Measurements from ENCODE around the gene RIC8A. TPM values are rescaled to one million over a fixed set of nuclear protein-coding genes. Genes with fewer than 3 reads are reported as not detected.
A peak's percentile ranks its signal among the peaks of the same experiment; 100 is the strongest.
"Not testable (repeated sequence)": the region's sequence is repeated elsewhere in the genome, so short reads cannot be mapped to it uniquely, and the experiment has no call there.

The RIC8A gene
- total RNA-seq, 2 experiments from 2014 or later, result 97.6 to 125 TPM

GRCh38 chr11:236774-237767 is 29.6 kb downstream of the RIC8A start, which contains the start of gene PSMD13:
PSMD13 (plus strand) TSS chr11:236976; CDS start chr11:237050, 74 bp downstream.
- peaks cover 19% of the 10 kb centered on the region for H3K4me1 ChIP-seq (ENCODE audit: insufficient read depth, low read length, poor library complexity, severe bottlenecking)
- H3K27ac ChIP-seq (ENCODE audit: low read depth, low read length, poor library complexity, severe bottlenecking), result peak within 1 kb of the TSS; percentile 89
- peak within 1 kb of the TSS; percentile 92 for H3K4me2 ChIP-seq (ENCODE audit: low read length)
- H3K4me3 ChIP-seq (ENCODE audit: low read depth, low read length, poor library complexity, severe bottlenecking), result peak within 1 kb of the TSS; percentile 99
- peaks cover 31% of the 10 kb centered on the region for H3K36me3 ChIP-seq (ENCODE audit: insufficient read depth, low read length)
- TF ChIP-seq CTCF (conservative IDR thresholded peaks at IDR 0.05; ENCODE audit: low read length) (no peak), EZH2phosphoT487 (IDR thresholded peaks at IDR 0.05; ENCODE audit: borderline replicate concordance, low read depth, low read length) (no peak)
- intact Hi-C loops (cut with micrococcal nuclease; ENCODE audit: unreplicated experiment), result loop anchor here (1.0 kb wide), 1 partner anchor 30 kb away; the partner anchor contains the start of genes BET1L and RIC8A
- peak; percentile 89 for DNase-seq (ENCODE audit: low spot score)
- no TSS peak for BruUV-seq (replicated peaks)
- peak within 1 kb of the TSS; percentile 79 for H2AFZ ChIP-seq (ENCODE audit: low read length)
- no peaks in the 10 kb centered on the region for H3K9me3 ChIP-seq (ENCODE audit: low read length)
- CTCF ChIA-PET (ENCODE audit: unreplicated experiment), result interaction anchor here (0.6 to 1.2 kb wide), 2 partner anchors 14 to 103 kb away, joined by 3 read pairs; no protein-coding TSS in a partner anchor
- peaks cover 32% of the 10 kb centered on the region for H3K79me2 ChIP-seq (ENCODE audit: insufficient read depth, low read depth, low read length)
- peaks cover 10% of the 10 kb centered on the region; the same call in 1 of the 2 replicates for H4K20me1 ChIP-seq (ENCODE audit: insufficient read depth, low read length)
- no peaks in the 10 kb centered on the region for H3K9me2 ChIP-seq (ENCODE audit: insufficient read depth, low read length)
- POLR2A ChIA-PET, result interaction anchor here (0.8 to 2.3 kb wide), 7 partner anchors 9 to 211 kb away, joined by 3 to 9 read pairs (median 4); partner anchors contain the start of genes BET1L and RIC8A

- peaks cover 19% of the 10 kb centered on the region for H3K4me1 ChIP-seq (ENCODE audit: insufficient read depth, low read length, poor library complexity, severe bottlenecking)
- peak overlapping the region; percentile 92 for H3K4me2 ChIP-seq (ENCODE audit: low read length)
- CTCF ChIA-PET (ENCODE audit: unreplicated experiment); intact Hi-C loops (cut with micrococcal nuclease; ENCODE audit: unreplicated experiment); H3K9me3 ChIP-seq (ENCODE audit: low read length); H3K9me2 ChIP-seq (ENCODE audit: insufficient read depth, low read length); DNase-seq (ENCODE audit: low spot score); H3K27ac ChIP-seq (ENCODE audit: low read depth, low read length, poor library complexity, severe bottlenecking); BruUV-seq (replicated peaks); H2AFZ ChIP-seq (ENCODE audit: low read length): not testable (repeated sequence)
- H3K36me3 ChIP-seq (ENCODE audit: insufficient read depth, low read length), result peaks cover 42% of the 10 kb centered on the region
- H3K79me2 ChIP-seq (ENCODE audit: insufficient read depth, low read depth, low read length), result peaks cover 32% of the 10 kb centered on the region
- TF ChIP-seq CTCF (conservative IDR thresholded peaks at IDR 0.05; ENCODE audit: low read length), result peak; percentile 27; the same call in 1 of the 2 replicates
- peaks cover 10% of the 10 kb centered on the region; the same call in 1 of the 2 replicates for H4K20me1 ChIP-seq (ENCODE audit: insufficient read depth, low read length)
- POLR2A ChIA-PET, result interaction anchor here (0.8 to 2.3 kb wide), 3 partner anchors 17 to 31 kb away, joined by 3 to 9 read pairs (median 8); partner anchors contain the start of genes BET1L and RIC8A
- H3K4me3 ChIP-seq (ENCODE audit: low read depth, low read length, poor library complexity, severe bottlenecking), result peak overlapping the region; percentile 99
These were observed 30.8 kb downstream of the RIC8A start for GRCh38 chr11:238346-238745.

Data from OCI-LY7 (cell line).